Activated CD4-positive, CD25-positive, alpha-beta regulatory T cell treated with anti-CD3 and anti-CD28 coated beads, Interleukin-2, amount 50 U/mL, for 24 hours (primary cell): Measurements from ENCODE around the gene TMEM119.
"Not testable (repeated sequence)": the region's sequence is repeated elsewhere in the genome, so short reads cannot be mapped to it uniquely, and the experiment has no call there.

Source experiments
- ATAC-seq, 2 donors: fragments of 150-1000 bp; cut with Tn5 transposase; one replicate each; pipeline ENCODE4 v1.10.0; 2021; ENCODE audit warnings: mild to moderate bottlenecking in 1 of 2, moderate library complexity in 1 of 2

Gene TMEM119

DNA sequence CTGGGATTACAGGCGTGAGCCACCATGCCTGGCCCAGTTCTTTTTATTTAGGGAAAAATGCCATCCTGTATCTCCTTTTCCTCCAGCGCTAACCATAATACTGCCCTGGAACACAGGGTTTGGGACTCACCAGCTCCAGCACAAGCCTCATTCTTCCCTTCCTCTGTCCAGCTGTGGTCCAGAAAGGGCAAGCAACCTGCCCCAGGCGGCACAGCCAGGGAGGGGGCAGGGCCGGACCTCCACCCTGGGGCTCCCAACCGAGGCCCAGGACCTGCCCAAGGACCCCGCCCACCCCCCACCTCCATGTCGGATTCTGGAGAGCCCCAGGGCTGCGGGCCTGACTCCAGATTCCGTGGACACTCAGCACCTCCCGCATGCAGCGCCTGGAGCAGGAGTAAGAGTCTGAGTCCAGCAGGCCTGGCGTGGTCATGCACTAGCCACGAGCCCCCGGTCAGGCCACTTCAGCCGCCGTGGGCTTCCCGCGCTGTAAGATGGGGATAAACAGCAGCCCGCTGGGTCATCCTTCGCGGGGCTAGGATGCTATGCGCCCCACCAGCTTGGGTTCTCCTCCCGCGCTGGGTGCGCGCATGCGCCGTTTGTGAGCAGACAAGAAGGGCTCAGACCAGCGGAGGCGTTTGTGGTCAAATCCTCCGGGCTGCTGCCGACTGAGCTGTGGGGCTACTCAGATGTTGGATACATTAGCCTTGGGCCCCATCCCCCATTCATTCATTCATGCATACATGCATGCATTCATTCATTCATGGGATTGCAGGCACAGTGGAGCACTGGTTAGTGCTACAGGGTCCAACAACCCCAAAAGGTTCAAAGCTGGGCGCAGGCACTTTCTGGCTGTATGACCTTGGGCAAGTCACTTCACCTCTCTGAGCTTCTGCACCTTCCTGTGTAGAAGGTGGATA lies 16.3 kb downstream of the TMEM119 start:
- no peak for ATAC-seq

DNA sequence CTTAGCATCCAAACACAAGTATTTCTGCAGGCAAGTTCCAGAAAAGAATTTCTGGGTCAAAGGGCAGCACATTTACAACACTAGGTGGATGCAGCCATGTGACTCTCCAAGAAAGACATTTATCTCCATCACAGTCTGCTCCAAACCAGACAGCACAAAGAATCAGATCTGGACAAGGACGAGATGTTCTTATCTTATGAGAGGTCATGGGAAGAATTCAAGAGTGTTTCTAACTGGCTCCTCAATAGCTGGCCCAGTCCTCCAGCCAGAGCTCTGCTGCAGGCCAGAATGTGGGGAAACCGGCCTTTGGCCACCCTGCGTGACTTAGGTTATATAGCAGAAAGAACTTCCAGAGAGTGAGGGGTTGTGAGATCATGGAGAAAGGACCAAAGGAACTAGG lies 17.4 kb downstream of the TMEM119 start:
- no peak for ATAC-seq

DNA sequence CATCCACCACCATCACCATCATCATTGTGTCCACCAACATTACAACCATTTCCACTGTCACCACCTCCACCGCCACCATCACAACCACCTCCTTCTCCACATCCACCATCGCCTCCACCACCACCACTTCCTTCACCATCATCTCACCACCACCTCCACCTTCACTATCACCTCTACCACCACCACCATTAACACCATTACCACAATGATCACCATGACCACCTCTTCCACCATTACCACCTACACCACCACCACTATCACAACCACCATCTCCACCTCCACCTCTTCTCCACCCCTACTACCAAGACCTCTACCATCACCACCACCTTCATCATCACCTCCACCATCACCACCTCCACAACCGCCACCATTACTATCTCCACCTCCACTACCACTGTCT lies 19.1 kb downstream of the TMEM119 start:
- no peak for ATAC-seq

GRCh38 chr12:108578264-108578663 lies 19.6 kb downstream of the TMEM119 start:
- ATAC-seq: no peak

DNA sequence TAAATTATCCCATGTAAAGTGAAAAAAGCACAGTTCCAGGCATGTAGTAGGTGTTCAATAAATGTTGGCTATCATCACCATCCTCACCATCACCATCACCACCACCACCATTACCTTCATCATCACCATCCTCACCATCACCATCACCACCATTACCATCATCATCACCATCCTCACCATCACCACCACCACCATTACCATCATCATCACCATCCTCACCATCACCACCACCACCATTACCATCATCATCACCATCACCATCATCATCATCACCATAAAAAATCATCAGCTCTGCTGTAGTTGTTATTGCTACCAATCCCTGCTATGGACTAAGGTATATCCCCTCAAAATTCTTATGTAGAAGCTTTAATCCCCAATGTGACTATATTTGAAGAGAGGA lies 20.4 kb downstream of the TMEM119 start:
- no peak for ATAC-seq

GRCh38 chr12:108576660-108577234 lies 21.1 kb downstream of the TMEM119 start:
- no peak for ATAC-seq

GRCh38 chr12:108575199-108575912 lies 22.5 kb downstream of the TMEM119 start:
- ATAC-seq: no peak

- not testable (repeated sequence) for ATAC-seq
Observed at GRCh38 chr12:108574276-108574675, 23.6 kb downstream of the TMEM119 start.

GRCh38 chr12:108573317-108573716 lies 24.6 kb downstream of the TMEM119 start:
- ATAC-seq: peak; percentile 70 to 73

- peak; percentile 17 to 28 for ATAC-seq
Observed at GRCh38 chr12:108572166-108572790, 25.6 kb downstream of the TMEM119 start.

GRCh38 chr12:108571609-108572165 lies 26.2 kb downstream of the TMEM119 start:
- ATAC-seq: no peak

GRCh38 chr12:108570743-108571608 lies 26.9 kb downstream of the TMEM119 start:
- no peak for ATAC-seq

DNA sequence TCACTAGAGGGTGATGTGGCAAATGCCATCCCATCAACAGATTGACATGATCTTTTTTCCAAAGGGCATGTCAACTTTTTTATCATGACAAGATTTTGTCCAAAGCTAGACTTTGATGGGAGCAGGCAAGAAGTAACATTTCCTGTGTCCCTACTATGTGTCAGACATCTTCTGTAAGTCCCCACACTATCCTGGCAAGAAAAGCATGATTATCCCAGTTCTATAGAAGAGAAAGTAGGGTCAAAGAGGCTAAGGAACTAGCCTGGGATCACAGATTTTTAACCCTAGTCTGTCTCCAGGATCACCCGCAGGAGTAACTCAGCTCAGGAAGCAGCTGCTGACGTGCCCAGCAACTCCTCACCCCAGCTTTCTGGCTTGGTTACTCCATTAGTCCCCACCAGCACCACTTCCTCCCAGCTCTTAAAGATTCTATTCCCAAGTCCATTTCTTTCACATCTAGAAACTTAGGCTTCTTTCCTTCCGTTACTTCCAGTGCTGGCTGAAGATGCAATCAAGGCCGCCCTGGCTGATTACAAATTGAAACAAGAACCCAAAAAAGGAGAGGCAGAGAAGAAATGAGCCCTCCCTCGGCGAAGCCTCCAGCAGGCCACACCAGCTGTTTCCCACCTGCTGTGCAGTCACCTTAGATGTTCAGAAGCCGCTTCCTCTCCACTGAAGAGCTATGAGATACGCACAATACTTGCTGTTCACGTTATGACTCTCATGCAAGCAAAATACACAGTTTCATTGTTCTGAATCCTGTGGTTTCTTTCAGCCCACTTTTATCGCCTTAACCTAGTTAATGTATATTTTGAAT lies 29.3 kb downstream of the TMEM119 start:
- peak; percentile 90 to 91 for ATAC-seq

GRCh38 chr12:108567406-108568337 lies 30.2 kb downstream of the TMEM119 start:
- no peak for ATAC-seq

DNA sequence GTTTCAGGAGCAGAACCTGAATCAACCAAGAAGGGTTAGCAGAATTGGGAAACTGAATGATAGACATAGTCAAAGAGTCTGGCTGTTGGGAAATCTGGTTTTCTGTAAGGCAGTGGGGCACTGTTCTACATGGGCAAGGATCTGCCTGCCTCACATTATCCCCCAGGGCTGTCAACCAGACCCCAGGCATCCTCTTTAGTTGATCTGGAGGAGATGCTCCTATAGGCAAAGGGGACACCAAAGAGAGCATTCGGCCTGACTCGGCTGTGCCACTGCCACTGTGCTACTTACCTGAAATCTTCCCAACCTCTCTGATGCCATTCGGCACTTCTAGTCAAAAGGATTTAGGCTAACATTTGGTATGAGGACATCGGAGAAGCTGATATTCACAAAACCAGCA lies 31.4 kb downstream of the TMEM119 start:
- ATAC-seq: no peak

- no peak for ATAC-seq
Observed at GRCh38 chr12:108565976-108566375, 31.9 kb downstream of the TMEM119 start.

GRCh38 chr12:108565146-108565545 lies 32.7 kb downstream of the TMEM119 start:
- ATAC-seq: no peak

- ATAC-seq: no peak
Observed at GRCh38 chr12:108564724-108565123, 33.2 kb downstream of the TMEM119 start.

- ATAC-seq: no peak
Observed at GRCh38 chr12:108563804-108564151, 34.1 kb downstream of the TMEM119 start.
